Lower leg skin (tissue), 4 donors: Measurements from ENCODE around the gene ARHGEF19. TPM values are rescaled to one million over a fixed set of nuclear protein-coding genes. Genes with fewer than 3 reads are reported as not detected.

ENCODE experiments used
- DNase-seq, 2 donors: peaks; one replicate each; pipeline ENCODE4 v3.0.0-alpha.2; 2019; ENCODE audit warnings: low spot score in 2 of 2
- H3K4me3 ChIP-seq: fragments of 200-600 bp; sonication (generic); 2 replicates; pipeline ENCODE4 v1.5.1; 2017; ENCODE audit warnings: mild to moderate bottlenecking, low read depth; ENCODE audit not compliant: poor library complexity, severe bottlenecking
- POLR2A ChIP-seq, 2 donors: fragments of 450-650 bp; IDR thresholded peaks; one replicate each; pipeline ENCODE4 v1.6.1; 2016 to 2017; ENCODE audit warnings: antibody characterized with exemption in 2 of 2, mild to moderate bottlenecking in 1 of 2, moderate library complexity in 1 of 2
- WGBS, 2 donors: methylation state at CpG; one replicate each; pipeline ENCODE4 v1.1.5; 2018; 5-methylcytosine and 5-hydroxymethylcytosine counted together
- intact Hi-C: fragments of 100-400 bp; cut with DNase I; formaldehyde crosslinking; loops from one replicate; pipeline ENCODE4 v1.15.0; 2023; ENCODE audit warnings: low total_unique reads
- total RNA-seq, 4 donors: library from RNA; depleted of rRNA; stranded (reverse); fragments of >200 nt; gene quantifications; one replicate each; pipeline ENCODE4 v1.1.0, GENCODE V29; 2016
- TF ChIP-seq, protein P1 (sequence below), 3 donors: fragments of 450-650 bp; IDR thresholded peaks; one replicate each; pipeline ENCODE4 v1.5.1; 2016; ENCODE audit warnings: antibody characterized with exemption in 3 of 3, mild to moderate bottlenecking in 3 of 3, moderate library complexity in 2 of 3

Gene ARHGEF19
- total RNA-seq, 4 donors from 2014 or later, result 45.7 to 63.1 (median 48.5) TPM

DNA sequence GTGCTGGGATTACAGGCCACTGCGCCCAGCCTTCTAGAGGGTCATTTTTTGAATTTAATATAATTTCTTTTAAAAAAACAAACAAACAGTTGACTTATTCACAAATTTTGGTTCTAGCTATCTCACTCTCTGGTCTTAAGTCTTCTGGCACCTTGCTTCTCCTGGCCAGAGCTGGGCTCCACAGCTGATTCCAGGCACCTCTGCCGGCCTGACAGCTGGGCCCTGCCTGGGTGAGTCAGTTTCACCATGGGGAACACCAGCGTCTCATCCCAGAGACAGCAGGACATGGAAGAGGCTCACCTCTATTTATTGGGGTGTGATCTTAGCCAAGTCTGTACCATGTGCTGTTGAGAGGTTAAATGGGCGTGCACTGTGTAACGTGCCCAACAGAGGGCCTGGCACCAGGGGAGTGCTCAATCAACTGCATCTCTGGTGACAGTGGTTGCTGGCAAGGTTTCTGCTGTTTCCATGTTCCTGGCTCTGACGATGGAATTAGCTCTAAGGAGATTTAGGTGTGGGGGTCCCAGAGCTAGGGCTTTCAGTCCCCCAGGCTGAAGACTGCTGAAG, 23.6 kb upstream of the ARHGEF19 start:
- intact Hi-C loops, result no loop called here
- peak in 1 of 2 donors; percentile 66 for DNase-seq
- 25 to 36% methylated on average over 6 of the region's 6 CpGs for WGBS, 2 donors
- no peak for TF ChIP-seq POLR2A (IDR thresholded peaks at IDR 0.05)
- TF ChIP-seq, protein P1, sequence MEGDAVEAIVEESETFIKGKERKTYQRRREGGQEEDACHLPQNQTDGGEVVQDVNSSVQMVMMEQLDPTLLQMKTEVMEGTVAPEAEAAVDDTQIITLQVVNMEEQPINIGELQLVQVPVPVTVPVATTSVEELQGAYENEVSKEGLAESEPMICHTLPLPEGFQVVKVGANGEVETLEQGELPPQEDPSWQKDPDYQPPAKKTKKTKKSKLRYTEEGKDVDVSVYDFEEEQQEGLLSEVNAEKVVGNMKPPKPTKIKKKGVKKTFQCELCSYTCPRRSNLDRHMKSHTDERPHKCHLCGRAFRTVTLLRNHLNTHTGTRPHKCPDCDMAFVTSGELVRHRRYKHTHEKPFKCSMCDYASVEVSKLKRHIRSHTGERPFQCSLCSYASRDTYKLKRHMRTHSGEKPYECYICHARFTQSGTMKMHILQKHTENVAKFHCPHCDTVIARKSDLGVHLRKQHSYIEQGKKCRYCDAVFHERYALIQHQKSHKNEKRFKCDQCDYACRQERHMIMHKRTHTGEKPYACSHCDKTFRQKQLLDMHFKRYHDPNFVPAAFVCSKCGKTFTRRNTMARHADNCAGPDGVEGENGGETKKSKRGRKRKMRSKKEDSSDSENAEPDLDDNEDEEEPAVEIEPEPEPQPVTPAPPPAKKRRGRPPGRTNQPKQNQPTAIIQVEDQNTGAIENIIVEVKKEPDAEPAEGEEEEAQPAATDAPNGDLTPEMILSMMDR (IDR thresholded peaks at IDR 0.05), result no peak
- H3K4me3 ChIP-seq, result peak overlapping the region; percentile 57

DNA sequence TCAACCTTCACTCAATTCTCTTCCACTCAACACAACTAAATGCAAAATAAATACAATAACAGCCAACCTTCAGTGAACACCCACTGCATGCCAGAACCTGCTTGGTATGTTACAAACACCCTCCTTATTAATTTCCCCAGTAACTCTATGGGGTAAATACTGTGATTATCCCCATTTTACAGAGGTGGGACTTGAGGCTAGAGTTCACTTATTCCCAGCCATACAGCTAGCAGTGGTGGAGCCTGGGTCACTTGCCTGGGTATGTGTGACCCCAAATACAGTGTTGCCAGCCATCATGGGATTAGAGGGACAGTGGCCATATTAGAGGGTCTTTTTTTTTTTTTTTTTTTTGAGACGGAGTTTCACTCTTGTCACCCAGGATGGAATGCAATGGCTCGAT, 22.9 kb upstream of the ARHGEF19 start:
- H3K4me3 ChIP-seq, result no peak overlapping the region
- no peak for DNase-seq
- intact Hi-C loops, result no loop called here
- TF ChIP-seq, protein P1 (IDR thresholded peaks at IDR 0.05), result no peak
- no peak for TF ChIP-seq POLR2A (IDR thresholded peaks at IDR 0.05)
- 84 to 95% methylated on average over 2 of the region's 2 CpGs for WGBS, 2 donors

DNA sequence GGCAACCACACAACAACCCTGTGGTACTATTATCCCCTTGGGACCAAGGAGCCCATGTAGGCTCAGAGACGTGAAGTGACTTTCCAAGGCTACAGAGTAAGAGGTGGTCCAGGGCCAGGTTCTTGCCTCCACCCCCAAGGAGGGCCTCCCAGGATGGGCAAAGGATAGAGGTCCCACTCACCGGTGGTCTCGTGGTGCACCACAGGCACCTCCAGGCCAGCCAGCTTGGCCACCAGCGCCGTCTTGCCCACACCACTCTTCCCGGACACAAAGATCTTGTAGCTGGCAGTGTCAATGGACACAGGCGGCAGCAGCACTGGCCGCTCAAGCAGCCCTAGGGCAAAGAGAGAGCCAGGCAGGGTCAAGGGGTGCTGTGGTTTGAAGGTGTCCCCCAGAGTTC, 21.0 kb upstream of the ARHGEF19 start:
- intact Hi-C loops, result no loop called here
- TF ChIP-seq, protein P1 (IDR thresholded peaks at IDR 0.05), result no peak
- TF ChIP-seq POLR2A (IDR thresholded peaks at IDR 0.05), result no peak
- WGBS, 2 donors, result 94% methylated on average over 8 of the region's 8 CpGs
- H3K4me3 ChIP-seq, result no peak overlapping the region
- no peak for DNase-seq

DNA sequence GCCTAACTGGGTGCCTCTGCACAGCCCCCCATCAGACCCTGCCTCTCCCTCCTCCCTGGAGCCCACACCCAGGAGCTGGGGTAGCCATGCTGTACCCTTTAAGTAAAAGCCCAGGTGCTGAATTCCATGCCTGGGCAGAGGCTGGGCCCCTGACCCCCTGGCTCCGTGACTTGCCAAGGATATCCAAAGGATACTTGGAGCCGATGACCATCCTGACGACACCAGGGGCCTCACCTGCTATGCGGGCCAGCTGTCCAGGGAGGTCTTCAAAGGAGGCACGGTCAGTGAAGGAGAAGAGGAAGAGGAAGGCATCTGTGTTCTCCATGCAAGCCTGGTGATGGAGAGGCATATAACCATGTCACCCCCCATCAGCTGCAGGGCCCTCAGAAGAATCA, 19.9 kb upstream of the ARHGEF19 start:
- TF ChIP-seq, protein P1 (IDR thresholded peaks at IDR 0.05), result no peak
- no peak for TF ChIP-seq POLR2A (IDR thresholded peaks at IDR 0.05)
- intact Hi-C loops, result no loop called here
- no peak for DNase-seq
- no peak overlapping the region for H3K4me3 ChIP-seq
- WGBS, 2 donors, result 84 to 96% methylated on average over 5 of the region's 5 CpGs

DNA sequence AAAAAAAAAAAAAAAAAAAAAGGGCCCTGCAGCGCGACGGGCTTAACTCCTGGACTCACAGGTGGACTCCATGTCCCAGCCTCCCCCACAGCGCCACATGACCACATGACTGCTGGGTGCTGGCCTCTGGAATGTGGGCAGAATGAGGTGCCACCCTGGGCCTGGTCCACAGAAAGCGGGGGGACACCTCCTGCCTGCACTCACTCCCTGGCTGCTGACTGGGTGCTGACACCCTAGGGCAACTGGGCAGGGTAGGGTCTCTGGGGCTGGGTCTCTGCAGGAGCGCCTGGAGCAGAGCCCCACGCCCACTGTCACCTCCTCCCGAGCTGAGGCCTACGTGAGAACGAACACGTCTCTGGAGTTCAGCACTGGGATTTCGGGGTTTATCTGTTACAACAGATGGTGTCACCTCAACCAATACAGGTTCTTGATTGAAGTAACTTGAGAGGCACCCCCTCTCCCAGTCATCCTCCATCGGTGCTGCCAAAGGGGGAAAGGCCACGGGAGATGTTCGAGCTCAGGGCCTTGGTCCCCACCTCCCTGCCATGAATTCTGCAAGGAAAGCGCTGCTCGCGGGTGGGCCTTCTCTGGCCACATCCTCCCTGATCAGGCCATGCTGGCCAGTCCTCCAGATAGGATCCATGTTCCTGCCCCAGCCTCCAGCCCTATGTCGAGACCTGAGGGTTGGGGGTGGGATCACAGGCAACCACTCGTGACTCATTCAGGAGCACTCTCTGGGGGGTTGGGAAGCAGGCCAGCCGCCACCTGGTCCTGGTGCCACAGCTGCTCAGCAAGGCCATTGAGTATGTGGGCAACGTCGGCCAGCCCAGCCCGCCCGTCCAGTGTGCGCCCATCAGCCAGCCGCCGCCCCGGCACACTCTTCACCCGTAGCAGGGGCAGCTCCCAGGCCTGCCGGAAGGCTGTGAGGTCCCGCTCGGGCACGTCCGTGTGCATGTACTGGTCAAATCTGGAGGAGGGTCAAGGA, 19.2 kb upstream of the ARHGEF19 start:
- no peak for TF ChIP-seq POLR2A (IDR thresholded peaks at IDR 0.05)
- TF ChIP-seq, protein P1 (IDR thresholded peaks at IDR 0.05), result no peak
- intact Hi-C loops, result no loop called here
- DNase-seq, result no peak
- WGBS, 2 donors, result 89 to 93% methylated on average over 27 to 35 of the region's 35 CpGs
- H3K4me3 ChIP-seq, result no peak overlapping the region
